ENCODE results near the gene MRPL52. TPM values are rescaled to one million over a fixed set of nuclear protein-coding genes. Genes with fewer than 3 reads are reported as not detected.
"Not testable (repeated sequence)": the region's sequence is repeated elsewhere in the genome, so short reads cannot be mapped to it uniquely, and the experiment has no call there.

The MRPL52 gene
- 16.7 TPM for total RNA-seq

- Histone ChIP-seq H3K9ac (ENCODE audit: low read depth in 1 of 3, low read length in 3 of 3) (peak within 1 kb of the TSS; percentile 89 to 91 (median 91)), H3K36me3 (ENCODE audit: control insufficient read depth in 3 of 3, insufficient read depth in 3 of 3, low read length in 3 of 3) (peaks cover 9 to 20% (median 16%) of the 10 kb centered on the region in 3 donors), H3K9me3 (ENCODE audit: control insufficient read depth in 3 of 3, low read length in 3 of 3) (no peaks in the 10 kb centered on the region), H3K4me1 (ENCODE audit: control insufficient read depth in 3 of 3, insufficient read depth in 3 of 3, low read length in 3 of 3) (peaks cover 6 to 16% (median 13%) of the 10 kb centered on the region in 3 donors), H3K4me3 (ENCODE audit: low read length in 3 of 3) (peak within 1 kb of the TSS; percentile 92 to 96 (median 94)), H3K27ac (ENCODE audit: low read depth, low read length) (peak within 1 kb of the TSS; percentile 49), H3K27me3 (ENCODE audit: control insufficient read depth in 3 of 3, insufficient read depth in 3 of 3, low read length in 3 of 3) (no peaks in the 10 kb centered on the region)
These were observed at the start of gene MRPL52 for GRCh38 chr14:22829661-22830442. Gene MRPL52, plus strand, starts transcription at chr14:22829887. Its CDS starts 26 bp downstream, at chr14:22829913.

GRCh38 chr14:22780105-22780679, 49.5 kb upstream of the MRPL52 start:
- peaks cover 0 to 12% (median 3%) of the 10 kb centered on the region in 3 donors for H3K4me1 ChIP-seq (ENCODE audit: control insufficient read depth in 3 of 3, insufficient read depth in 3 of 3, low read length in 3 of 3)
- H3K4me3 ChIP-seq (ENCODE audit: low read length in 3 of 3), result peak overlapping the region in 1 of 3 donors; percentile 13
- H3K36me3 ChIP-seq (ENCODE audit: control insufficient read depth in 3 of 3, insufficient read depth in 3 of 3, low read length in 3 of 3), result no peaks in the 10 kb centered on the region
- peak overlapping the region in 1 of 3 donors; percentile 47 for H3K9ac ChIP-seq (ENCODE audit: low read depth in 1 of 3, low read length in 3 of 3)
- no peaks in the 10 kb centered on the region for H3K27me3 ChIP-seq (ENCODE audit: control insufficient read depth in 3 of 3, insufficient read depth in 3 of 3, low read length in 3 of 3)
- H3K27ac ChIP-seq (ENCODE audit: low read depth, low read length), result no peak overlapping the region
- no peaks in the 10 kb centered on the region for H3K9me3 ChIP-seq (ENCODE audit: control insufficient read depth in 3 of 3, low read length in 3 of 3)

- Histone ChIP-seq H3K9ac (ENCODE audit: low read depth in 1 of 3, low read length in 3 of 3) (no peak overlapping the region), H3K9me3 (ENCODE audit: control insufficient read depth in 3 of 3, low read length in 3 of 3) (no peaks in the 10 kb centered on the region), H3K27ac (ENCODE audit: low read depth, low read length) (no peak overlapping the region)
These were observed 48.8 kb upstream of the MRPL52 start for GRCh38 chr14:22780941-22781300.

GRCh38 chr14:22781301-22781991, 48.2 kb upstream of the MRPL52 start:
- Histone ChIP-seq H3K27ac (ENCODE audit: low read depth, low read length) (no peak overlapping the region), H3K27me3 (ENCODE audit: control insufficient read depth in 3 of 3, insufficient read depth in 3 of 3, low read length in 3 of 3) (no peaks in the 10 kb centered on the region), H3K4me3 (ENCODE audit: low read length in 3 of 3) (no peak overlapping the region), H3K9me3 (ENCODE audit: control insufficient read depth in 3 of 3, low read length in 3 of 3) (no peaks in the 10 kb centered on the region), H3K9ac (ENCODE audit: low read depth in 1 of 3, low read length in 3 of 3) (no peak overlapping the region), H3K4me1 (ENCODE audit: control insufficient read depth in 3 of 3, insufficient read depth in 3 of 3, low read length in 3 of 3) (peaks cover 0 to 12% (median 3%) of the 10 kb centered on the region in 3 donors), H3K36me3 (ENCODE audit: control insufficient read depth in 3 of 3, insufficient read depth in 3 of 3, low read length in 3 of 3) (no peaks in the 10 kb centered on the region)

More at GRCh38 chr14:22780941-22781300, 48.8 kb upstream of the MRPL52 start:
- H3K4me3 ChIP-seq (ENCODE audit: low read length in 3 of 3), result no peak overlapping the region
- H3K27me3 ChIP-seq (ENCODE audit: control insufficient read depth in 3 of 3, insufficient read depth in 3 of 3, low read length in 3 of 3), result no peaks in the 10 kb centered on the region
- peaks cover 0 to 12% (median 3%) of the 10 kb centered on the region in 3 donors for H3K4me1 ChIP-seq (ENCODE audit: control insufficient read depth in 3 of 3, insufficient read depth in 3 of 3, low read length in 3 of 3)
- H3K36me3 ChIP-seq (ENCODE audit: control insufficient read depth in 3 of 3, insufficient read depth in 3 of 3, low read length in 3 of 3), result no peaks in the 10 kb centered on the region

GRCh38 chr14:22786685-22787084, 43.0 kb upstream of the MRPL52 start:
- Histone ChIP-seq H3K27me3 (ENCODE audit: control insufficient read depth in 3 of 3, insufficient read depth in 3 of 3, low read length in 3 of 3) (no peaks in the 10 kb centered on the region), H3K36me3 (ENCODE audit: control insufficient read depth in 3 of 3, insufficient read depth in 3 of 3, low read length in 3 of 3) (no peaks in the 10 kb centered on the region), H3K9ac (ENCODE audit: low read depth in 1 of 3, low read length in 3 of 3) (no peak overlapping the region), H3K27ac (ENCODE audit: low read depth, low read length) (no peak overlapping the region), H3K9me3 (ENCODE audit: control insufficient read depth in 3 of 3, low read length in 3 of 3) (no peaks in the 10 kb centered on the region), H3K4me1 (ENCODE audit: control insufficient read depth in 3 of 3, insufficient read depth in 3 of 3, low read length in 3 of 3) (peaks cover 0 to 2% (median under 1%) of the 10 kb centered on the region in 3 donors), H3K4me3 (ENCODE audit: low read length in 3 of 3) (no peak overlapping the region)

- Histone ChIP-seq H3K27ac (ENCODE audit: low read depth, low read length) (no peak overlapping the region), H3K27me3 (ENCODE audit: control insufficient read depth in 3 of 3, insufficient read depth in 3 of 3, low read length in 3 of 3) (no peaks in the 10 kb centered on the region), H3K4me1 (ENCODE audit: control insufficient read depth in 3 of 3, insufficient read depth in 3 of 3, low read length in 3 of 3) (peaks cover 0 to 2% (median 0%) of the 10 kb centered on the region in 3 donors), H3K9me3 (ENCODE audit: control insufficient read depth in 3 of 3, low read length in 3 of 3) (no peaks in the 10 kb centered on the region), H3K4me3 (ENCODE audit: low read length in 3 of 3) (no peak overlapping the region), H3K9ac (ENCODE audit: low read depth in 1 of 3, low read length in 3 of 3) (no peak overlapping the region), H3K36me3 (ENCODE audit: control insufficient read depth in 3 of 3, insufficient read depth in 3 of 3, low read length in 3 of 3) (no peaks in the 10 kb centered on the region)
These were observed 38.4 kb upstream of the MRPL52 start for GRCh38 chr14:22791301-22791700.

- H3K4me1 ChIP-seq (ENCODE audit: control insufficient read depth in 3 of 3, insufficient read depth in 3 of 3, low read length in 3 of 3), result peaks cover 0 to 2% (median 0%) of the 10 kb centered on the region in 3 donors
- peaks cover 0 to 3% (median 0%) of the 10 kb centered on the region in 3 donors for H3K27me3 ChIP-seq (ENCODE audit: control insufficient read depth in 3 of 3, insufficient read depth in 3 of 3, low read length in 3 of 3)
- no peaks in the 10 kb centered on the region for H3K9me3 ChIP-seq (ENCODE audit: control insufficient read depth in 3 of 3, low read length in 3 of 3)
- H3K36me3 ChIP-seq (ENCODE audit: control insufficient read depth in 3 of 3, insufficient read depth in 3 of 3, low read length in 3 of 3), result no peaks in the 10 kb centered on the region
- H3K27ac ChIP-seq (ENCODE audit: low read depth, low read length), result no peak overlapping the region
- no peak overlapping the region for H3K9ac ChIP-seq (ENCODE audit: low read depth in 1 of 3, low read length in 3 of 3)
- no peak overlapping the region for H3K4me3 ChIP-seq (ENCODE audit: low read length in 3 of 3)
These were observed 37.5 kb upstream of the MRPL52 start for GRCh38 chr14:22792158-22792557.

- H3K9ac ChIP-seq (ENCODE audit: low read depth in 1 of 3, low read length in 3 of 3); H3K4me3 ChIP-seq (ENCODE audit: low read length in 3 of 3); H3K27me3 ChIP-seq (ENCODE audit: control insufficient read depth in 3 of 3, insufficient read depth in 3 of 3, low read length in 3 of 3); H3K36me3 ChIP-seq (ENCODE audit: control insufficient read depth in 3 of 3, insufficient read depth in 3 of 3, low read length in 3 of 3); H3K9me3 ChIP-seq (ENCODE audit: control insufficient read depth in 3 of 3, low read length in 3 of 3); H3K27ac ChIP-seq (ENCODE audit: low read depth, low read length); H3K4me1 ChIP-seq (ENCODE audit: control insufficient read depth in 3 of 3, insufficient read depth in 3 of 3, low read length in 3 of 3): not testable (repeated sequence)
These were observed 36.1 kb upstream of the MRPL52 start for GRCh38 chr14:22793550-22793949.

GRCh38 chr14:22793976-22794375, 35.7 kb upstream of the MRPL52 start:
- peaks cover 0 to 2% (median 0%) of the 10 kb centered on the region in 3 donors for H3K4me1 ChIP-seq (ENCODE audit: control insufficient read depth in 3 of 3, insufficient read depth in 3 of 3, low read length in 3 of 3)
- no peak overlapping the region for H3K4me3 ChIP-seq (ENCODE audit: low read length in 3 of 3)
- H3K9me3 ChIP-seq (ENCODE audit: control insufficient read depth in 3 of 3, low read length in 3 of 3), result no peaks in the 10 kb centered on the region
- H3K36me3 ChIP-seq (ENCODE audit: control insufficient read depth in 3 of 3, insufficient read depth in 3 of 3, low read length in 3 of 3), result no peaks in the 10 kb centered on the region
- H3K27me3 ChIP-seq (ENCODE audit: control insufficient read depth in 3 of 3, insufficient read depth in 3 of 3, low read length in 3 of 3), result peaks cover 0 to 3% (median 0%) of the 10 kb centered on the region in 3 donors
- no peak overlapping the region for H3K27ac ChIP-seq (ENCODE audit: low read depth, low read length)
- H3K9ac ChIP-seq (ENCODE audit: low read depth in 1 of 3, low read length in 3 of 3), result no peak overlapping the region

GRCh38 chr14:22794551-22794951, 35.1 kb upstream of the MRPL52 start:
- Histone ChIP-seq H3K27ac (ENCODE audit: low read depth, low read length) (no peak overlapping the region), H3K9ac (ENCODE audit: low read depth in 1 of 3, low read length in 3 of 3) (no peak overlapping the region), H3K4me1 (ENCODE audit: control insufficient read depth in 3 of 3, insufficient read depth in 3 of 3, low read length in 3 of 3) (peaks cover 0 to 2% (median 0%) of the 10 kb centered on the region in 3 donors), H3K36me3 (ENCODE audit: control insufficient read depth in 3 of 3, insufficient read depth in 3 of 3, low read length in 3 of 3) (no peaks in the 10 kb centered on the region), H3K27me3 (ENCODE audit: control insufficient read depth in 3 of 3, insufficient read depth in 3 of 3, low read length in 3 of 3) (peaks cover 0 to 3% (median 0%) of the 10 kb centered on the region in 3 donors), H3K9me3 (ENCODE audit: control insufficient read depth in 3 of 3, low read length in 3 of 3) (no peaks in the 10 kb centered on the region), H3K4me3 (ENCODE audit: low read length in 3 of 3) (no peak overlapping the region)
